CD8-positive, alpha-beta memory T cell (primary cell): ENCODE data around the gene MED13L. TPM values are rescaled to one million over a fixed set of nuclear protein-coding genes. Genes with fewer than 3 reads are reported as not detected.

Experiments
- CTCF ChIA-PET: fragments of 350-600 bp; sonication (Branson Sonifier 250); formaldehyde crosslinking; loops from one replicate; lab custom pipeline; 2021; ENCODE audit warnings: antibody characterized with exemption; lab: Charles Lee
- POLR2A ChIA-PET: fragments of 350-600 bp; sonication (Branson Sonifier 250); formaldehyde crosslinking; loops from one replicate; lab custom pipeline; 2021; ENCODE audit warnings: antibody characterized with exemption; lab: Charles Lee
- DNase-seq, 5 donors: peaks; one replicate each; pipeline versions ENCODE4 v3.0.0 to v3.0.0-alpha.2; 2020 to 2022; ENCODE audit warnings: mixed read lengths in 1 of 5
- H3K27ac ChIP-seq: one replicate; pipeline ENCODE4 v1.7.0; 2013; ENCODE audit warnings: low read depth, mild to moderate bottlenecking, low read length, moderate library complexity
- H3K27me3 ChIP-seq: 2 replicates; pipeline ENCODE4 v1.7.0; 2013; ENCODE audit warnings: low read length, mild to moderate bottlenecking; ENCODE audit not compliant: insufficient read depth, poor library complexity, severe bottlenecking
- H3K36me3 ChIP-seq: 2 replicates; pipeline ENCODE4 v1.7.0; 2013; ENCODE audit warnings: mild to moderate bottlenecking, low read length, moderate library complexity; ENCODE audit not compliant: insufficient read depth
- H3K4me1 ChIP-seq: 2 replicates; pipeline ENCODE4 v1.7.0; 2013; ENCODE audit warnings: mild to moderate bottlenecking, low read length, moderate library complexity; ENCODE audit not compliant: insufficient read depth
- H3K4me3 ChIP-seq: 2 replicates; pipeline ENCODE4 v1.7.0; 2013; ENCODE audit warnings: mild to moderate bottlenecking, low read length
- H3K9me3 ChIP-seq: 2 replicates; pipeline ENCODE4 v1.7.0; 2013; ENCODE audit warnings: mild to moderate bottlenecking, low read length
- H3K27ac Mint-ChIP-seq, 8 donors: one replicate each; pipeline ENCODE4 v1.8.0; 2020 to 2021; ENCODE audit warnings: mixed read lengths in 8 of 8, mild to moderate bottlenecking in 6 of 8, inconsistent platforms in 3 of 8, moderate library complexity in 3 of 8
- H3K27me3 Mint-ChIP-seq, 2 donors: one replicate each; pipeline ENCODE4 v1.8.0; 2020 to 2021; ENCODE audit warnings: mixed read lengths in 2 of 2, mild to moderate bottlenecking in 1 of 2, moderate library complexity in 1 of 2
- H3K36me3 Mint-ChIP-seq, 3 donors: one replicate each; pipeline ENCODE4 v1.8.0; 2020 to 2021; ENCODE audit warnings: mixed read lengths in 3 of 3, inconsistent platforms in 1 of 3, mild to moderate bottlenecking in 1 of 3
- H3K4me1 Mint-ChIP-seq, 3 donors: one replicate each; pipeline ENCODE4 v1.8.0; 2020 to 2021; ENCODE audit warnings: mixed read lengths in 3 of 3, inconsistent platforms in 1 of 3, mild to moderate bottlenecking in 1 of 3
- H3K4me3 Mint-ChIP-seq, 7 donors: one replicate each; pipeline ENCODE4 v1.8.0; 2020 to 2021; ENCODE audit warnings: mixed read lengths in 7 of 7, mild to moderate bottlenecking in 6 of 7, moderate library complexity in 4 of 7, inconsistent platforms in 2 of 7
- H3K9me3 Mint-ChIP-seq, 5 donors: one replicate each; pipeline ENCODE4 v1.8.0; 2020 to 2022; ENCODE audit warnings: mixed read lengths in 5 of 5, mild to moderate bottlenecking in 3 of 5, moderate library complexity in 2 of 5, inconsistent platforms in 1 of 5
- polyA plus RNA-seq: library from polyadenylated mRNA; unstranded; fragments of 300-500 nt; fragmentation: Illumina TruSeq; gene quantifications from one replicate; pipeline ENCODE4 v1.2.3, GENCODE V29; 2021
- total RNA-seq, 2 experiments: library from RNA; stranded (reverse); gene quantifications; one replicate each; pipeline ENCODE4 v1.2.3, GENCODE V29; 2021

MED13L gene
- total and polyA plus RNA-seq, 3 experiments from 2014 or later: 6.6 to 53.4 (median 49.7) TPM

- Mint-ChIP-seq H3K9me3 (no peaks in the 10 kb centered on the region), H3K4me3 (no peak overlapping the region), H3K4me1 (peaks cover 31 to 75% (median 53%) of the 10 kb centered on the region in 3 donors), H3K27ac (peak overlapping the region in 1 of 8 donors; percentile 12), H3K27me3 (no peaks in the 10 kb centered on the region), H3K36me3 (peaks cover 0 to 2% (median 0%) of the 10 kb centered on the region in 3 donors)
- H3K9me3 ChIP-seq: no peaks in the 10 kb centered on the region
- no peak overlapping the region for H3K27ac ChIP-seq
- CTCF ChIA-PET: no interaction called here
- POLR2A ChIA-PET: no interaction called here
- DNase-seq: no peak
- H3K36me3 ChIP-seq: no peaks in the 10 kb centered on the region
- peaks cover 12% of the 10 kb centered on the region for H3K4me1 ChIP-seq
- H3K27me3 ChIP-seq: no peaks in the 10 kb centered on the region
- no peak overlapping the region for H3K4me3 ChIP-seq
Measured at GRCh38 chr12:116058574-116058973, 218.9 kb downstream of the MED13L start.

- ChIA-PET POLR2A (no interaction called here), CTCF (no interaction called here)
- H3K4me1 Mint-ChIP-seq: peaks cover 37 to 78% (median 63%) of the 10 kb centered on the region in 3 donors
- H3K4me3 Mint-ChIP-seq: no peak overlapping the region
- H3K36me3 Mint-ChIP-seq: peaks cover 0 to 2% (median 0%) of the 10 kb centered on the region in 3 donors
- no peak overlapping the region for H3K4me3 ChIP-seq
- no peaks in the 10 kb centered on the region for H3K9me3 ChIP-seq
- H3K27me3 ChIP-seq: no peaks in the 10 kb centered on the region
- no peak for DNase-seq
- peaks cover 12% of the 10 kb centered on the region for H3K4me1 ChIP-seq
- H3K36me3 ChIP-seq: no peaks in the 10 kb centered on the region
- no peaks in the 10 kb centered on the region for H3K27me3 Mint-ChIP-seq
- no peak overlapping the region for H3K27ac Mint-ChIP-seq
- no peak overlapping the region for H3K27ac ChIP-seq
- H3K9me3 Mint-ChIP-seq: no peaks in the 10 kb centered on the region
Measured at GRCh38 chr12:116057356-116057755, 220.1 kb downstream of the MED13L start.

GRCh38 chr12:116055895-116056607 lies 221.4 kb downstream of the MED13L start:
- Mint-ChIP-seq H3K9me3 (no peaks in the 10 kb centered on the region), H3K36me3 (peaks cover 0 to 2% (median 0%) of the 10 kb centered on the region in 3 donors), H3K27me3 (no peaks in the 10 kb centered on the region), H3K27ac (no peak overlapping the region), H3K4me3 (peak overlapping the region in 1 of 7 donors; percentile 0), H3K4me1 (peaks cover 33 to 76% (median 71%) of the 10 kb centered on the region in 3 donors)
- H3K27me3 ChIP-seq: no peaks in the 10 kb centered on the region
- ChIA-PET CTCF (interaction anchor here (0.8 kb wide), 1 partner anchor 118 kb away, joined by 3 read pairs; no protein-coding TSS in a partner anchor), POLR2A (no interaction called here)
- no peak for DNase-seq
- H3K36me3 ChIP-seq: no peaks in the 10 kb centered on the region
- no peaks in the 10 kb centered on the region for H3K9me3 ChIP-seq
- no peak overlapping the region for H3K4me3 ChIP-seq
- H3K4me1 ChIP-seq: peaks cover 12% of the 10 kb centered on the region
- H3K27ac ChIP-seq: no peak overlapping the region

- H3K4me1 ChIP-seq: peaks cover 19% of the 10 kb centered on the region
- ChIA-PET CTCF (interaction anchor here (1.0 kb wide), 1 partner anchor 14 kb away, joined by 3 read pairs; no protein-coding TSS in a partner anchor), POLR2A (no interaction called here)
- H3K27me3 Mint-ChIP-seq: no peaks in the 10 kb centered on the region
- no peaks in the 10 kb centered on the region for H3K9me3 Mint-ChIP-seq
- no peaks in the 10 kb centered on the region for H3K36me3 ChIP-seq
- no peak for DNase-seq
- H3K9me3 ChIP-seq: no peaks in the 10 kb centered on the region
- no peak overlapping the region for H3K4me3 Mint-ChIP-seq
- H3K36me3 Mint-ChIP-seq: peaks cover 0 to 2% (median 0%) of the 10 kb centered on the region in 3 donors
- H3K4me3 ChIP-seq: no peak overlapping the region
- H3K27ac Mint-ChIP-seq: no peak overlapping the region
- peaks cover 33 to 78% (median 71%) of the 10 kb centered on the region in 3 donors for H3K4me1 Mint-ChIP-seq
- no peak overlapping the region for H3K27ac ChIP-seq
- H3K27me3 ChIP-seq: no peaks in the 10 kb centered on the region
Measured at GRCh38 chr12:116054280-116054679, 223.2 kb downstream of the MED13L start.

GRCh38 chr12:116053479-116054200 lies 223.9 kb downstream of the MED13L start:
- H3K27me3 ChIP-seq: no peaks in the 10 kb centered on the region
- no peak for DNase-seq
- Mint-ChIP-seq H3K4me1 (peaks cover 34 to 84% (median 76%) of the 10 kb centered on the region in 3 donors), H3K9me3 (no peaks in the 10 kb centered on the region), H3K27me3 (no peaks in the 10 kb centered on the region), H3K4me3 (no peak overlapping the region), H3K27ac (no peak overlapping the region), H3K36me3 (peaks cover 0 to 2% (median 0%) of the 10 kb centered on the region in 3 donors)
- H3K9me3 ChIP-seq: no peaks in the 10 kb centered on the region
- no peak overlapping the region for H3K27ac ChIP-seq
- H3K36me3 ChIP-seq: no peaks in the 10 kb centered on the region
- H3K4me3 ChIP-seq: no peak overlapping the region
- POLR2A ChIA-PET: no interaction called here
- H3K4me1 ChIP-seq: peaks cover 16% of the 10 kb centered on the region
- CTCF ChIA-PET: interaction anchor here (1.0 kb wide), 1 partner anchor 14 kb away, joined by 3 read pairs; no protein-coding TSS in a partner anchor

GRCh38 chr12:116050275-116050674 lies 227.2 kb downstream of the MED13L start:
- Histone ChIP-seq H3K9me3 (no peaks in the 10 kb centered on the region), H3K27me3 (no peaks in the 10 kb centered on the region), H3K27ac (no peak overlapping the region), H3K4me3 (no peak overlapping the region), H3K36me3 (no peaks in the 10 kb centered on the region), H3K4me1 (peaks cover 16% of the 10 kb centered on the region)
- Mint-ChIP-seq H3K9me3 (no peaks in the 10 kb centered on the region), H3K27ac (no peak overlapping the region), H3K4me3 (no peak overlapping the region), H3K27me3 (no peaks in the 10 kb centered on the region), H3K4me1 (peaks cover 28 to 66% (median 60%) of the 10 kb centered on the region in 3 donors), H3K36me3 (no peaks in the 10 kb centered on the region)
- ChIA-PET CTCF (no interaction called here), POLR2A (no interaction called here)
- no peak for DNase-seq

- H3K9me3 Mint-ChIP-seq: no peaks in the 10 kb centered on the region
- no peak overlapping the region for H3K4me3 Mint-ChIP-seq
- H3K27me3 Mint-ChIP-seq: no peaks in the 10 kb centered on the region
- Histone ChIP-seq H3K4me3 (no peak overlapping the region), H3K27me3 (no peaks in the 10 kb centered on the region), H3K36me3 (no peaks in the 10 kb centered on the region), H3K4me1 (peaks cover 16% of the 10 kb centered on the region), H3K27ac (no peak overlapping the region), H3K9me3 (no peaks in the 10 kb centered on the region)
- DNase-seq: no peak
- no peak overlapping the region for H3K27ac Mint-ChIP-seq
- peaks cover 0 to 2% (median 0%) of the 10 kb centered on the region in 3 donors for H3K36me3 Mint-ChIP-seq
- POLR2A ChIA-PET: no interaction called here
- CTCF ChIA-PET: interaction anchor here (0.5 kb wide), 1 partner anchor 277 kb away, joined by 3 read pairs; no protein-coding TSS in a partner anchor
- H3K4me1 Mint-ChIP-seq: peaks cover 30 to 66% (median 59%) of the 10 kb centered on the region in 3 donors
Measured at GRCh38 chr12:116048879-116049278, 228.6 kb downstream of the MED13L start.

GRCh38 chr12:116046039-116046438 lies 231.5 kb downstream of the MED13L start:
- H3K27me3 ChIP-seq: no peaks in the 10 kb centered on the region
- DNase-seq: no peak
- Mint-ChIP-seq H3K27me3 (no peaks in the 10 kb centered on the region), H3K9me3 (no peaks in the 10 kb centered on the region), H3K4me1 (peaks cover 24 to 57% (median 55%) of the 10 kb centered on the region in 3 donors), H3K36me3 (peaks cover 0 to 2% (median 2%) of the 10 kb centered on the region in 3 donors), H3K27ac (no peak overlapping the region), H3K4me3 (no peak overlapping the region)
- H3K9me3 ChIP-seq: no peaks in the 10 kb centered on the region
- no peaks in the 10 kb centered on the region for H3K36me3 ChIP-seq
- ChIA-PET CTCF (no interaction called here), POLR2A (no interaction called here)
- no peak overlapping the region for H3K4me3 ChIP-seq
- H3K27ac ChIP-seq: no peak overlapping the region
- H3K4me1 ChIP-seq: peaks cover 6% of the 10 kb centered on the region
